Kidney capillary endothelial cell (primary cell): ENCODE data around the gene NSUN7.

ENCODE experiments used
- DNase-seq: peaks from one replicate; pipeline ENCODE4 v3.0.0-alpha.2; 2018; ENCODE audit warnings: low spot score

The NSUN7 gene

GRCh38 chr4:40846532-40846931 lies 96.8 kb downstream of the NSUN7 start:
- DNase-seq = no peak

GRCh38 chr4:40848251-40848650 lies 98.5 kb downstream of the NSUN7 start:
- DNase-seq = no peak

- DNase-seq = peak; percentile 43
Measured at GRCh38 chr4:40848940-40849339, 99.2 kb downstream of the NSUN7 start.

GRCh38 chr4:40850496-40850895 lies 100.7 kb downstream of the NSUN7 start:
- no peak for DNase-seq

GRCh38 chr4:40856277-40856839 lies 106.6 kb downstream of the NSUN7 start:
- no peak for DNase-seq

- DNase-seq = peak; percentile 25
Measured at GRCh38 chr4:40856840-40857362, 107.1 kb downstream of the NSUN7 start.

GRCh38 chr4:40857956-40858355 lies 108.2 kb downstream of the NSUN7 start:
- DNase-seq = no peak

GRCh38 chr4:40858962-40859361 lies 109.2 kb downstream of the NSUN7 start:
- no peak for DNase-seq
